ENCODE results near the gene NLGN2. TPM values are rescaled to one million over a fixed set of nuclear protein-coding genes. Genes with fewer than 3 reads are reported as not detected.

Gene NLGN2
- total RNA-seq, 2 donors from 2014 or later: 78.5 to 121 TPM

DNA sequence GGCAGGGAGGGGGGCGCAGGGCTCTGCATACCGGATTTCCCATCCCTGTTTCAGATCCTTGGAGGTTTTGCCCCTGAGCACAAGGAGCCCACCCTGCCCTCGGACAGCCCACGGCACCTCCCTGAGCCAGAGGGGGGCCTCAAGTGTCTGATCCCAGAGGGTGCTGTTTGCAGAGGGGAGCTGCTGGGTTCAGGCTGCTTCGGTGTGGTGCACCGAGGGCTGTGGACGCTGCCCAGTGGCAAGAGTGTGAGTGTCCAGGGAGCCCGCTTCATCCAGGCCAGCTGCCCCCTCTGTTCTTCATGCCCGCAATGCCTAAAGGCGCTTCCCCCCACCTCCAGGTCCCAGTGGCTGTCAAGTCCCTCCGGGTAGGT is 24.3 kb upstream of the NLGN2 start:
- H3K9ac ChIP-seq (ENCODE audit: extremely low read depth, low read length, poor library complexity, severe bottlenecking): no peak overlapping the region
- H3K27ac Mint-ChIP-seq: no peak overlapping the region

DNA sequence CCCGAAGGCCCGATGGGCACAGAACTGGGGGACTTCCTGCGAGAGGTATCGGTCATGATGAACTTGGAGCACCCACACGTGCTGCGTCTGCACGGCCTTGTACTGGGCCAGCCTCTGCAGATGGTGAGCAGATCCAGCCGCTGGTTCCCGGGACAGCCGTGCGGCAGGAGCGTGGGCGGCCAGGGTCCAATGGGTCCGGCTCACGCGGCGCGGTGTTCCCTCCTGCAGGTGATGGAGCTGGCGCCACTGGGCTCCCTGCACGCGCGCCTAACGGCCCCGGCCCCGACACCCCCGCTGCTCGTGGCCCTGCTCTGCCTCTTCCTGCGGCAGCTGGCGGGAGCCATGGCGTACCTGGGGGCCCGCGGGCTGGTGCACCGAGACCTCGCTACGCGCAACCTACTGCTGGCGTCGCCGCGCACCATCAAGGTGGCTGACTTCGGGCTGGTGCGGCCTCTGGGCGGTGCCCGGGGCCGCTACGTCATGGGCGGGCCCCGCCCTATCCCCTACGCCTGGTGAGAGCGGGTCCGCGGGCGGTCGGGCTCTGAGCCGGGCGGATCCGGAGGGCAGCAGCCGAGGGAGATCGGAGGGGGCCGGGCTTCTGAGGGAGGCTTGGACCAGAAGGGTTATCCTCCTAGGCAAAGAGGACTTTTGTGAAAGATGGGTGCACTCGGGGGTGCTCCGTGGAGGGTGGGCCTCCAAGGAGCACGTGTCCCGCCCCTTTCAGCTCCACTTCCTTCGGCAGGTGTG is 23.7 kb upstream of the NLGN2 start:
- peaks cover 46% of the 10 kb centered on the region for H3K27me3 Mint-ChIP-seq (ENCODE audit: insufficient read depth)
- peak; percentile 96 for DNase-seq
- H3K4me3 Mint-ChIP-seq: peak overlapping the region; percentile 41

More for the DNA sequence above, 24.3 kb upstream of the NLGN2 start:
- no peaks in the 10 kb centered on the region for H3K36me3 ChIP-seq (ENCODE audit: control insufficient read depth, insufficient read depth, low read length)
- Mint-ChIP-seq H3K4me1 (peaks cover 9% of the 10 kb centered on the region), H3K36me3 (ENCODE audit: low read depth) (peaks cover 20% of the 10 kb centered on the region), H3K4me3 (no peak overlapping the region), H3K27me3 (ENCODE audit: insufficient read depth) (peaks cover 46% of the 10 kb centered on the region), H3K9me3 (peaks cover 5% of the 10 kb centered on the region)
- no peak overlapping the region for H3K4me3 ChIP-seq (ENCODE audit: low read length)
- H3K9me3 ChIP-seq (ENCODE audit: control insufficient read depth, low read length): peaks cover 9% of the 10 kb centered on the region
- H3K27ac ChIP-seq (ENCODE audit: low read depth, low read length): no peak overlapping the region
- TF ChIP-seq, protein P1, sequence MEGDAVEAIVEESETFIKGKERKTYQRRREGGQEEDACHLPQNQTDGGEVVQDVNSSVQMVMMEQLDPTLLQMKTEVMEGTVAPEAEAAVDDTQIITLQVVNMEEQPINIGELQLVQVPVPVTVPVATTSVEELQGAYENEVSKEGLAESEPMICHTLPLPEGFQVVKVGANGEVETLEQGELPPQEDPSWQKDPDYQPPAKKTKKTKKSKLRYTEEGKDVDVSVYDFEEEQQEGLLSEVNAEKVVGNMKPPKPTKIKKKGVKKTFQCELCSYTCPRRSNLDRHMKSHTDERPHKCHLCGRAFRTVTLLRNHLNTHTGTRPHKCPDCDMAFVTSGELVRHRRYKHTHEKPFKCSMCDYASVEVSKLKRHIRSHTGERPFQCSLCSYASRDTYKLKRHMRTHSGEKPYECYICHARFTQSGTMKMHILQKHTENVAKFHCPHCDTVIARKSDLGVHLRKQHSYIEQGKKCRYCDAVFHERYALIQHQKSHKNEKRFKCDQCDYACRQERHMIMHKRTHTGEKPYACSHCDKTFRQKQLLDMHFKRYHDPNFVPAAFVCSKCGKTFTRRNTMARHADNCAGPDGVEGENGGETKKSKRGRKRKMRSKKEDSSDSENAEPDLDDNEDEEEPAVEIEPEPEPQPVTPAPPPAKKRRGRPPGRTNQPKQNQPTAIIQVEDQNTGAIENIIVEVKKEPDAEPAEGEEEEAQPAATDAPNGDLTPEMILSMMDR (conservative IDR thresholded peaks at IDR 0.05): no peak
- 92 to 93% methylated on average over 6 to 11 of the region's 11 CpGs for WGBS, 2 experiments (ENCODE audit: insufficient coverage in 1 of 2, insufficient read length in 1 of 2)
- peaks cover 4% of the 10 kb centered on the region for H3K4me1 ChIP-seq (ENCODE audit: control insufficient read depth, insufficient read depth, low read length)
- peaks cover 39% of the 10 kb centered on the region for H3K27me3 ChIP-seq (ENCODE audit: control insufficient read depth, insufficient read depth, low read length, poor library complexity, severe bottlenecking)
- peak; percentile 49 for DNase-seq

GRCh38 chr17:7384489-7385081 is 23.1 kb upstream of the NLGN2 start:
- Histone ChIP-seq H3K27me3 (ENCODE audit: control insufficient read depth, insufficient read depth, low read length, poor library complexity, severe bottlenecking) (peaks cover 38% of the 10 kb centered on the region), H3K27ac (ENCODE audit: low read depth, low read length) (no peak overlapping the region), H3K4me1 (ENCODE audit: control insufficient read depth, insufficient read depth, low read length) (peaks cover 4% of the 10 kb centered on the region), H3K9me3 (ENCODE audit: control insufficient read depth, low read length) (peaks cover 3% of the 10 kb centered on the region), H3K9ac (ENCODE audit: extremely low read depth, low read length, poor library complexity, severe bottlenecking) (no peak overlapping the region), H3K4me3 (ENCODE audit: low read length) (no peak overlapping the region), H3K36me3 (ENCODE audit: control insufficient read depth, insufficient read depth, low read length) (peaks cover 6% of the 10 kb centered on the region)
- Mint-ChIP-seq H3K4me3 (peak overlapping the region; percentile 41), H3K9me3 (no peaks in the 10 kb centered on the region), H3K4me1 (peaks cover 9% of the 10 kb centered on the region), H3K27me3 (ENCODE audit: insufficient read depth) (peaks cover 39% of the 10 kb centered on the region), H3K36me3 (ENCODE audit: low read depth) (peaks cover 28% of the 10 kb centered on the region), H3K27ac (no peak overlapping the region)
- WGBS, 2 experiments (ENCODE audit: insufficient coverage in 1 of 2, insufficient read length in 1 of 2): 76 to 90% methylated on average over 10 to 23 of the region's 23 CpGs
- TF ChIP-seq, protein P1 (conservative IDR thresholded peaks at IDR 0.05): no peak
- peak; percentile 62 for DNase-seq

More for the DNA sequence above, 23.7 kb upstream of the NLGN2 start:
- Histone ChIP-seq H3K4me1 (ENCODE audit: control insufficient read depth, insufficient read depth, low read length) (peaks cover 4% of the 10 kb centered on the region), H3K4me3 (ENCODE audit: low read length) (no peak overlapping the region), H3K27me3 (ENCODE audit: control insufficient read depth, insufficient read depth, low read length, poor library complexity, severe bottlenecking) (peaks cover 39% of the 10 kb centered on the region), H3K9me3 (ENCODE audit: control insufficient read depth, low read length) (peaks cover 9% of the 10 kb centered on the region), H3K9ac (ENCODE audit: extremely low read depth, low read length, poor library complexity, severe bottlenecking) (no peak overlapping the region), H3K27ac (ENCODE audit: low read depth, low read length) (no peak overlapping the region), H3K36me3 (ENCODE audit: control insufficient read depth, insufficient read depth, low read length) (no peaks in the 10 kb centered on the region)
- Mint-ChIP-seq H3K27ac (no peak overlapping the region), H3K4me1 (peaks cover 9% of the 10 kb centered on the region), H3K9me3 (peaks cover 5% of the 10 kb centered on the region), H3K36me3 (ENCODE audit: low read depth) (peaks cover 21% of the 10 kb centered on the region)
- TF ChIP-seq, protein P1 (conservative IDR thresholded peaks at IDR 0.05): no peak
- WGBS, 2 experiments (ENCODE audit: insufficient coverage in 1 of 2, insufficient read length in 1 of 2): 27 to 38% methylated on average over 30 to 65 of the region's 65 CpGs
